Measurements from ENCODE around the gene TTYH2.

- no peak for TF ChIP-seq CTCF (IDR thresholded peaks at IDR 0.05)
- no peak for TF ChIP-seq POLR2A (IDR thresholded peaks at IDR 0.05)
- no peak for TF ChIP-seq EP300 (IDR thresholded peaks at IDR 0.05)
Observed at GRCh38 chr17:74244548-74244947, 31.2 kb downstream of the TTYH2 start.

Measured in sigmoid colon (tissue), 4 donors.